SK-N-SH (cell line): Measurements from ENCODE around the gene TTLL7. TPM values are rescaled to one million over a fixed set of nuclear protein-coding genes. Genes with fewer than 3 reads are reported as not detected.

Source experiments
- CTCF ChIA-PET: fragments of 300-600, 350-600 bp; formaldehyde crosslinking; extraction: SDS; loops from one replicate; lab custom pipeline; 2021; lab: Yijun Ruan, JAX
- POLR2A ChIA-PET: fragments of 350-600 bp; sonication (Branson Sonifier 250); formaldehyde crosslinking; extraction: SDS; loops from one replicate; lab custom pipeline; 2020; ENCODE audit warnings: antibody characterized with exemption, inconsistent platforms; lab: Yijun Ruan, JAX
- DNase-seq: peaks from one replicate; pipeline ENCODE4 v3.0.0; 2012
- H2AFZ ChIP-seq: fragments of 200-600 bp; sonication (generic); 2 replicates; pipeline ENCODE4 v1.8.1; 2016; ENCODE audit warnings: antibody characterized with exemption, mild to moderate bottlenecking, low read depth
- H3F3A ChIP-seq: fragments of 200-600 bp; sonication (generic); replicated peaks from 2 replicates; pipeline ENCODE3; 2016; ENCODE audit warnings: antibody characterized with exemption, mild to moderate bottlenecking; ENCODE audit not compliant: insufficient read depth
- H3K27ac ChIP-seq, 2 experiments: fragments of 200-500 bp in 1 of 2; fragments of 200-600 bp in 1 of 2; sonication (Bioruptor generic) in 1 of 2; sonication (generic), shearing (Covaris generic) in 1 of 2; 2 replicates each; pipeline versions ENCODE4 v1.5.1 to v1.6.1; 2014 to 2016; ENCODE audit warnings: low read depth in 2 of 2, inconsistent platforms in 1 of 2, low read length in 1 of 2, mild to moderate bottlenecking in 1 of 2, mixed read lengths in 1 of 2
- H3K27me3 ChIP-seq: fragments of 200-600 bp; sonication (generic), shearing (Covaris generic); 2 replicates; pipeline ENCODE4 v1.6.1; 2016; ENCODE audit warnings: mixed run types; ENCODE audit not compliant: insufficient read depth
- H3K36me3 ChIP-seq, 2 experiments: fragments of 200-500 bp in 1 of 2; fragments of 200-600 bp in 1 of 2; sonication (Bioruptor generic) in 1 of 2; sonication (generic) in 1 of 2; replicated peaks in 1 of 2; 2 replicates each; pipeline versions ENCODE3 to v1.5.1; 2014 to 2016; ENCODE audit warnings: low read length in 1 of 2, mild to moderate bottlenecking in 1 of 2; ENCODE audit not compliant: insufficient read depth in 2 of 2, control insufficient read depth in 1 of 2
- H3K4me1 ChIP-seq, 2 experiments: fragments of 200-500 bp in 1 of 2; fragments of 200-600 bp in 1 of 2; sonication (Bioruptor generic) in 1 of 2; sonication (generic), shearing (Covaris generic) in 1 of 2; 2 replicates each; pipeline versions ENCODE4 v1.5.1 to v1.6.1; 2014 to 2016; ENCODE audit warnings: low read depth in 1 of 2, low read length in 1 of 2, mixed run types in 1 of 2; ENCODE audit not compliant: insufficient read depth in 2 of 2, control insufficient read depth in 1 of 2
- H3K4me2 ChIP-seq: fragments of 200-600 bp; sonication (generic), shearing (Covaris generic); 2 replicates; pipeline ENCODE4 v1.6.1; 2017; ENCODE audit warnings: mixed run types
- H3K4me3 ChIP-seq, 2 experiments: fragments of 200-500 bp in 1 of 2; fragments of 200-600 bp in 1 of 2; sonication (Bioruptor generic) in 1 of 2; sonication (generic), shearing (Covaris generic) in 1 of 2; 2 replicates each; pipeline versions ENCODE4 v1.5.1 to v1.8.1; 2014 to 2016; ENCODE audit warnings: low read depth in 2 of 2, inconsistent platforms in 1 of 2, low read length in 1 of 2, mild to moderate bottlenecking in 1 of 2, mixed read lengths in 1 of 2, moderate library complexity in 1 of 2
- H3K79me2 ChIP-seq: fragments of 200-600 bp; sonication (generic); 2 replicates; pipeline ENCODE4 v1.8.1; 2017; ENCODE audit warnings: mild to moderate bottlenecking; ENCODE audit not compliant: insufficient read depth
- H3K9ac ChIP-seq: fragments of 200-600 bp; sonication (generic); 2 replicates; pipeline ENCODE4 v1.6.1; 2017; ENCODE audit warnings: mixed run types
- H3K9me2 ChIP-seq: fragments of 200-600 bp; sonication (generic); 2 replicates; pipeline ENCODE4 v1.6.1; 2017; ENCODE audit warnings: mixed run types
- H3K9me3 ChIP-seq: fragments of 200-600 bp; sonication (generic); 2 replicates; pipeline ENCODE4 v1.6.1; 2017; ENCODE audit warnings: mixed run types, mild to moderate bottlenecking, moderate library complexity
- H4K20me1 ChIP-seq: fragments of 200-600 bp; sonication (generic); 2 replicates; pipeline ENCODE4 v1.6.1; 2017; ENCODE audit warnings: mild to moderate bottlenecking, mixed run types; ENCODE audit not compliant: insufficient read depth
- CHD2 ChIP-seq: fragments of 150-350 bp; IDR thresholded peaks from 2 replicates; pipeline ENCODE4 v1.6.1; 2018; ENCODE audit warnings: low read length; ENCODE audit not compliant: partially characterized antibody
- CTCF ChIP-seq: fragments of 200-600 bp; sonication (generic); IDR thresholded peaks from 2 replicates; pipeline ENCODE4 v1.6.1; 2017; ENCODE audit warnings: antibody characterized with exemption, mild to moderate bottlenecking, moderate library complexity
- EZH2phosphoT487 ChIP-seq: fragments of 200-600 bp; sonication (generic); IDR thresholded peaks from 2 replicates; pipeline ENCODE4 v1.6.1; 2017; ENCODE audit warnings: low read depth, mixed run types, mild to moderate bottlenecking, antibody characterized with exemption, moderate library complexity, borderline replicate concordance
- FOSL2 ChIP-seq: IDR thresholded peaks from 2 replicates; pipeline ENCODE4 v1.4.0; 2012; ENCODE audit warnings: low read depth, mild to moderate bottlenecking, moderate library complexity, borderline replicate concordance
- FOXJ3 ChIP-seq: sonication (generic); formaldehyde crosslinking; IDR thresholded peaks from 2 replicates; pipeline ENCODE4 v1.5.1; 2020; ENCODE audit warnings: mild to moderate bottlenecking, missing genetic modification reagents
- FOXM1 ChIP-seq: IDR thresholded peaks from 2 replicates; pipeline ENCODE4 v1.4.0; 2012; ENCODE audit warnings: low read depth, mild to moderate bottlenecking
- GABPA ChIP-seq: IDR thresholded peaks from 2 replicates; pipeline ENCODE4 v1.4.0; 2012; ENCODE audit warnings: low read depth, mild to moderate bottlenecking
- IRF3 ChIP-seq: fragments of 150-350 bp; IDR thresholded peaks from 2 replicates; pipeline ENCODE4 v1.6.1; 2016; ENCODE audit warnings: mild to moderate bottlenecking, low read depth, low read length
- JUND ChIP-seq: IDR thresholded peaks from 2 replicates; pipeline ENCODE4 v1.4.0; 2012
- MAX ChIP-seq: IDR thresholded peaks from 2 replicates; pipeline ENCODE4 v1.4.0; 2012; ENCODE audit warnings: low read depth
- NFIC ChIP-seq: IDR thresholded peaks from 2 replicates; pipeline ENCODE4 v1.4.0; 2012; ENCODE audit warnings: borderline replicate concordance
- PBX3 ChIP-seq: IDR thresholded peaks from 2 replicates; pipeline ENCODE4; 2012
- RAD21 ChIP-seq: IDR thresholded peaks from 2 replicates; pipeline ENCODE4 v1.6.1; 2012; ENCODE audit warnings: mild to moderate bottlenecking, low read length
- RFX5 ChIP-seq: IDR thresholded peaks from 2 replicates; pipeline ENCODE4 v1.6.1; 2012; ENCODE audit warnings: mild to moderate bottlenecking, improper control_type of control experiment, low read length
- TEAD4 ChIP-seq: IDR thresholded peaks from 2 replicates; pipeline ENCODE4 v1.4.0; 2012; ENCODE audit warnings: mild to moderate bottlenecking, borderline replicate concordance; ENCODE audit not compliant: insufficient read depth
- ZBTB33 ChIP-seq: IDR thresholded peaks from 2 replicates; pipeline ENCODE4 v1.4.0; 2012; ENCODE audit warnings: low read depth, borderline replicate concordance
- WGBS: methylation state at CpG from one replicate; pipeline ENCODE4 v1.1.6; 2017; ENCODE audit warnings: low lambda C conversion rate; 5-methylcytosine and 5-hydroxymethylcytosine counted together
- polyA plus RNA-seq, 3 experiments: library from polyadenylated mRNA; depleted of rRNA; stranded (reverse); fragments of >200 nt; gene quantifications; 2 replicates each; pipeline ENCODE4 v1.2.3, GENCODE V29; 2012

Gene TTLL7
- polyA plus RNA-seq, 1 of the 3 experiments (the other 2 are of a cell fraction): 7.3 TPM

GRCh38 chr1:83905315-83905907 is 93.5 kb downstream of the TTLL7 start:
- H3F3A ChIP-seq: no peaks in the 10 kb centered on the region
- ChIA-PET CTCF (interaction anchor here (0.6 to 2.0 kb wide), 19 partner anchors 8 to 1031 kb away, joined by 3 to 8 read pairs (median 4); no protein-coding TSS in a partner anchor), POLR2A (no interaction called here)
- H3K36me3 ChIP-seq: peaks cover 3 to 10% of the 10 kb centered on the region in 2 experiments
- H3K4me1 ChIP-seq: peaks cover 0 to 8% of the 10 kb centered on the region in 2 experiments; a peak in 1 of 4 replicates
- no peak overlapping the region for H3K27ac ChIP-seq
- TF ChIP-seq RAD21 (peak; percentile 64), RFX5 (no peak), IRF3 (no peak), CTCF (peak; percentile 63)
- no peaks in the 10 kb centered on the region for H3K9me3 ChIP-seq
- no peak overlapping the region for H3K4me2 ChIP-seq
- WGBS: 33% methylated on average over 3 of the region's 3 CpGs
- no peaks in the 10 kb centered on the region for H3K9me2 ChIP-seq
- H3K79me2 ChIP-seq: no peaks in the 10 kb centered on the region
- H2AFZ ChIP-seq: no peak overlapping the region
- no peaks in the 10 kb centered on the region for H4K20me1 ChIP-seq
- H3K9ac ChIP-seq: no peak overlapping the region
- no peak overlapping the region for H3K4me3 ChIP-seq
- no peaks in the 10 kb centered on the region for H3K27me3 ChIP-seq
- DNase-seq: peak; percentile 7

- Histone ChIP-seq H4K20me1 (no peaks in the 10 kb centered on the region), H3K27ac (no peak overlapping the region), H3K9me2 (no peaks in the 10 kb centered on the region), H3K4me1 (peaks cover 3 to 8% of the 10 kb centered on the region in 2 experiments; a peak in 2 of 4 replicates), H2AFZ (no peak overlapping the region), H3K9ac (no peak overlapping the region), H3K9me3 (no peaks in the 10 kb centered on the region)
- POLR2A ChIA-PET: no interaction called here
- TF ChIP-seq CHD2: no peak
- no peak for TF ChIP-seq GABPA
- 0 out of 2 replicates have a peak, but pooled peaks have one; percentile 12 for TF ChIP-seq TEAD4
- TF ChIP-seq JUND: peak; percentile 46
- TF ChIP-seq EZH2phosphoT487: no peak
- TF ChIP-seq ZBTB33: no peak
- TF ChIP-seq PBX3: 0 out of 2 replicates have a peak, but pooled peaks have one; percentile 10
- no peak for TF ChIP-seq NFIC
- no peak for TF ChIP-seq FOXM1
- TF ChIP-seq FOXJ3 (CRISPR knock-in tag): no peak
- peak; percentile 24; the same call in 1 of the 2 replicates for TF ChIP-seq FOSL2
- peak; percentile 58 for TF ChIP-seq MAX
- TF ChIP-seq, all 33 proteins: peak for 5
- Histone ChIP-seq H3K36me3 (peaks cover 3 to 5% of the 10 kb centered on the region in 2 experiments), H3K4me3 (no peak overlapping the region), H3K4me2 (no peak overlapping the region; the same call in 1 of the 2 replicates), H3K79me2 (no peaks in the 10 kb centered on the region), H3K27me3 (no peaks in the 10 kb centered on the region), H3F3A (no peaks in the 10 kb centered on the region)
- CTCF ChIA-PET: no interaction called here
- DNase-seq: no peak
- 65% methylated on average over 4 of the region's 4 CpGs for WGBS
Measured at GRCh38 chr1:83901547-83902155, 97.3 kb downstream of the TTLL7 start.
